Measurements from ENCODE around the gene THOC5.
A peak's percentile ranks its signal among the peaks of the same experiment; 100 is the strongest.

The THOC5 gene

DNA sequence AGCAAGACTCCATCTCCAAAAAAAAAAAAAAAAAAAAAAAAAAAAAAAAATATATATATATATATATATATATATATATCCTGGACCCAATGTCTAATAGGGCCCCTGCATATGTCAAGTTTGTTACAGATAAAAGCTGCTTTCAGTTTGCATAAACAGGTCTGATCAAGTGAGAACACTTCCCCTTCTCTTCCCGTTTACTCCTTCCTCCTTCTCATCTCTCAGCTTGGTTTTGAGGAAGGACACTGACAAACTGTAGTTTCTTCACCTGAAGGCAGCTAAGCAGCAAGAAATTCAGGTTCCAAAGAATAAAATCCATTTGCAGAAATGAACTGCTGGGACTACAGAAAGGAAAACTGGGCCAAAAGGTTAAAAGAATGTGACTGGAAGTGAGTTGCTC, 11.7 kb downstream of the THOC5 start:
- no peak for DNase-seq
- TF ChIP-seq, protein P1, sequence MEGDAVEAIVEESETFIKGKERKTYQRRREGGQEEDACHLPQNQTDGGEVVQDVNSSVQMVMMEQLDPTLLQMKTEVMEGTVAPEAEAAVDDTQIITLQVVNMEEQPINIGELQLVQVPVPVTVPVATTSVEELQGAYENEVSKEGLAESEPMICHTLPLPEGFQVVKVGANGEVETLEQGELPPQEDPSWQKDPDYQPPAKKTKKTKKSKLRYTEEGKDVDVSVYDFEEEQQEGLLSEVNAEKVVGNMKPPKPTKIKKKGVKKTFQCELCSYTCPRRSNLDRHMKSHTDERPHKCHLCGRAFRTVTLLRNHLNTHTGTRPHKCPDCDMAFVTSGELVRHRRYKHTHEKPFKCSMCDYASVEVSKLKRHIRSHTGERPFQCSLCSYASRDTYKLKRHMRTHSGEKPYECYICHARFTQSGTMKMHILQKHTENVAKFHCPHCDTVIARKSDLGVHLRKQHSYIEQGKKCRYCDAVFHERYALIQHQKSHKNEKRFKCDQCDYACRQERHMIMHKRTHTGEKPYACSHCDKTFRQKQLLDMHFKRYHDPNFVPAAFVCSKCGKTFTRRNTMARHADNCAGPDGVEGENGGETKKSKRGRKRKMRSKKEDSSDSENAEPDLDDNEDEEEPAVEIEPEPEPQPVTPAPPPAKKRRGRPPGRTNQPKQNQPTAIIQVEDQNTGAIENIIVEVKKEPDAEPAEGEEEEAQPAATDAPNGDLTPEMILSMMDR (IDR thresholded peaks at IDR 0.05; ENCODE audit: low read depth, low read length): no peak
- no peaks in the 10 kb centered on the region for H3K27me3 ChIP-seq (ENCODE audit: insufficient read depth, low read depth, severe bottlenecking)
- peaks cover 83% of the 10 kb centered on the region for H3K36me3 ChIP-seq
- H3K4me3 ChIP-seq (ENCODE audit: low read depth, low read length): no peak overlapping the region
- H3K9me3 ChIP-seq (ENCODE audit: severe bottlenecking): no peaks in the 10 kb centered on the region
- H3K27ac ChIP-seq: no peak overlapping the region

DNA sequence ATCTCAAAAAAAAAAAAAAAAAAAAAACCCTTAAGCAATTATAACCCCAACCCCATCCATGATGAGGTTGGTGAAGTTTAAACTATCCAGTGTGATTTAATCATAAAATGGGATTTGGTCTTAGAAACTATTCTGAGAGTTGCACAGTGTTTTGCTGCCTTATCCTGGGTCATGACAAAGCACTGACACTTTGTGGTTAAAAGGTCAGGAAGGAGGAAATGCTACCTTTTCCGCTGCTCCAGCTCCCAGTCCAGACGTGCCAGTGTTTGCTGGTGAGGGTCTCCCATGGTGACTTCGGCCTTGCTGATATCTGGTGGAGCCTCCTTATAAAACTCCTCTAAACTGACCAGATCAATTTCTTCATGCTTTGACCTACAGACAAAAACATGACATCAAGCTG, 14.5 kb downstream of the THOC5 start:
- H3K27me3 ChIP-seq (ENCODE audit: insufficient read depth, low read depth, severe bottlenecking): no peaks in the 10 kb centered on the region
- peaks cover 75% of the 10 kb centered on the region for H3K36me3 ChIP-seq
- no peak overlapping the region for H3K27ac ChIP-seq
- no peak for DNase-seq
- TF ChIP-seq, protein P1 (IDR thresholded peaks at IDR 0.05; ENCODE audit: low read depth, low read length): no peak
- no peak overlapping the region for H3K4me3 ChIP-seq (ENCODE audit: low read depth, low read length)
- H3K9me3 ChIP-seq (ENCODE audit: severe bottlenecking): no peaks in the 10 kb centered on the region

DNA sequence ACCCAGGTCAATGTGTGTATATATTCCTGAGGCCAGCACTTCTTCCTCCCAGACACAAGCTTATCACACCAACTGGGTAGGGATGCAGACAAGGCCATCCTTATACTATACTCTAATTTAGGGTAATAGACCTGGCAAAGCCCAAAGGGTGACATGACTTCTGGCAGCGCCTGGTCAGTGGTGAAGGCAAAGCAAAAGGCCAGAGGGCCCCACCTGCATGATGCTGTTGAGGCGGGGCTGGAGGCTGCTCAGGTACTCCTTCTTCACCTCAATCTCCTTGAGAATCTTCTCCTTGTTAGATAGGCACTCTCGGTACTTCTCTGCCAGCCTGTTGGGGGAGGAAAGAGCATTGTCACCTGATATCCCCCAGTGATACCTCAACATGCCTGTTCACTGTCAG, 17.1 kb downstream of the THOC5 start:
- Histone ChIP-seq H3K36me3 (peaks cover 86% of the 10 kb centered on the region), H3K9me3 (ENCODE audit: severe bottlenecking) (no peaks in the 10 kb centered on the region), H3K4me3 (ENCODE audit: low read depth, low read length) (no peak overlapping the region), H3K27me3 (ENCODE audit: insufficient read depth, low read depth, severe bottlenecking) (no peaks in the 10 kb centered on the region), H3K27ac (no peak overlapping the region)
- TF ChIP-seq, protein P1 (IDR thresholded peaks at IDR 0.05; ENCODE audit: low read depth, low read length): no peak
- no peak for DNase-seq

DNA sequence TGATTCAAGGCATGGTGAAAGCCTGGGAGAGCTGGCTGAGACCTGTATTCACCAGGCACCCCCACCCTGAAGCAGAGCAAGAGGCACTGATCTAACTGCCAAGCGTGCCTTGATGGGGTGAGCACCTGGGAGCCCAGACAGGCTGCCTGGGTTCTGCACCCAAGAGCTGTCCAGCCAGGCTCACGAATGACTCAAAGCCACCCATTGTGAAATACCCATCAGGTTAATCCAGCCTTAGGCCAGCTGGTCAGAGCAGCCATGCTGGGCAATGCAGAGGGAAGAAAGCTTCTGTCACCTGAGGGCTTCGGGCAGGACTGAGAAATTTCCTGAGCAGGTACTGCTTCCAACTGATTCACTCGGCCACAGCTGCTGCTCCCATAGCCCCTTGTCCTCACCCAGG, 22.1 kb downstream of the THOC5 start:
- peaks cover 72% of the 10 kb centered on the region for H3K36me3 ChIP-seq
- no peak overlapping the region for H3K4me3 ChIP-seq (ENCODE audit: low read depth, low read length)
- no peaks in the 10 kb centered on the region for H3K9me3 ChIP-seq (ENCODE audit: severe bottlenecking)
- no peak overlapping the region for H3K27ac ChIP-seq
- TF ChIP-seq, protein P1 (IDR thresholded peaks at IDR 0.05; ENCODE audit: low read depth, low read length): no peak
- H3K27me3 ChIP-seq (ENCODE audit: insufficient read depth, low read depth, severe bottlenecking): no peaks in the 10 kb centered on the region
- peak; percentile 11 for DNase-seq

DNA sequence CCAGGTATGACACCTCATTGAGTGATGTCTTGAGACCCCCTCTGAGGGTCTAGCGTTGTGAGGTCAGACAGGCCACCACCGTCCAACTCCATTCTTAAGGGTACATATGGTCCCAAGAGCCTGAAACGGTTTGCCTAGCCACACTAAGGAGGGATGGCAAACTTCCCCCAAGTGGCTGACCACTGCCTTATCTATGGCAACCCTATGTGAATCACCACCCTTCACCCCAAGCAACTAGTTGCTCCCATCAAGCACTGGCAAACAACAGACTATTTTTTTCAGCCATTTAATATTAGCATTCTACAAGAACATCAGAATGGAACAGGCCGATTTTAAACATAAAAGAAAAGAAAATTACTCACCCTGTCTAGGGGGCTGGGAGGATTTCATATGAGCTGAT, 22.8 kb downstream of the THOC5 start:
- Histone ChIP-seq H3K9me3 (ENCODE audit: severe bottlenecking) (no peaks in the 10 kb centered on the region), H3K36me3 (peaks cover 68% of the 10 kb centered on the region), H3K4me3 (ENCODE audit: low read depth, low read length) (no peak overlapping the region), H3K27ac (no peak overlapping the region), H3K27me3 (ENCODE audit: insufficient read depth, low read depth, severe bottlenecking) (no peaks in the 10 kb centered on the region)
- TF ChIP-seq, protein P1 (IDR thresholded peaks at IDR 0.05; ENCODE audit: low read depth, low read length): no peak
- no peak for DNase-seq

DNA sequence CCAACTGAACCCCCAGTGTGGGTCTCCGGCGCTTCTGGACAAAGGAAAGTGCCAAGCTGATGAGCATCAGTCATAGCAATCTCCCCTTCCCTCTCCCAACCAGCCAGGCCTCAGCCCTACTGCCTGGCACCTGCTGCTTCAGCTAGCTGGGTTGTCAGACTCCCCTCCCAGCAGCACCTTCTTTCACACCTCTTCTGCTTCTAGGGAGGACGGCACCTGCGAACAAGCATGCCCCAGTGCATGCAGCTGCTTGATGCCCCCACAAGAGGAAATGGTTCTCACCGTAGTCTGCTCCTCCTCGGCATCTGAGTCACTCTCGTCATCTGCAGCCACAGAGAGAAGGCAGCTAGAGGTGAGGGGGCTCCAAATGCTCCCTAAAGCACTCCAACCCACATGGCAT, 25.4 kb downstream of the THOC5 start:
- H3K27ac ChIP-seq: no peak overlapping the region
- no peak for DNase-seq
- no peak overlapping the region for H3K4me3 ChIP-seq (ENCODE audit: low read depth, low read length)
- TF ChIP-seq, protein P1 (IDR thresholded peaks at IDR 0.05; ENCODE audit: low read depth, low read length): no peak
- H3K27me3 ChIP-seq (ENCODE audit: insufficient read depth, low read depth, severe bottlenecking): no peaks in the 10 kb centered on the region
- no peaks in the 10 kb centered on the region for H3K9me3 ChIP-seq (ENCODE audit: severe bottlenecking)
- H3K36me3 ChIP-seq: peaks cover 74% of the 10 kb centered on the region

Measured in WERI-Rb-1 (cell line).